ENCODE data around the gene MEGF6. TPM values are rescaled to one million over a fixed set of nuclear protein-coding genes. Genes with fewer than 3 reads are reported as not detected.

Gene MEGF6
- total and polyA plus RNA-seq, 4 donors: 53.7 to 332 (median 157) TPM

DNA sequence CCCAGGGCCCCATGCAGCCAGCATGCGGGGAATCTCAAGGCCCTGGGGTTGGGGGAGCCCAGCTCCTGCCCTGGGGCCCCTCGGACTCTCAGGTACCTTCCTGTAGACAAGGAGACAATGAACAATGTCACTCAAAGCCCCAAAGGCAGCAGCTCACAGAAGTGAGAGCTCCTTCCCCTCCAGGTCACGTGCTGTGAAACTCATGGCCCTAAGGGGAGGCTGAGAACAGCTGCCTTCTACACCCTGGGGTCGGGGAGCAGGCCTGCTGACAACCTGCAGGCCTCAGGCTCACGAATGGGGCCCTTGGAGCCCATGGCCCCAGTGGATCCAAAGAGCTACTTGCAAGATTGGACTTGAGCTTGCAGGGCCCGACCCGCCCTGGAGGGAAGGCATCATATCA lies 3.2 kb downstream of the MEGF6 start:
- DNase-seq: no peak
- H3K27ac ChIP-seq (ENCODE audit: low read depth in 1 of 2, low read length in 2 of 2): no peak overlapping the region
- H3K4me3 ChIP-seq (ENCODE audit: low read length in 2 of 2): no peak overlapping the region
- 88% methylated on average over 7 of the region's 7 CpGs for WGBS, 2 donors
- no peaks in the 10 kb centered on the region for H3K9me3 ChIP-seq (ENCODE audit: control insufficient read depth, low read length)
- H3K27me3 ChIP-seq (ENCODE audit: control insufficient read depth in 1 of 2, insufficient read depth in 2 of 2, low read length in 1 of 2): peaks cover 0 to 1% of the 10 kb centered on the region in 2 donors
- intact Hi-C loops (cut with DNase I): no loop called here
- no peak for ATAC-seq (ENCODE audit: low FRiP score)
- H3K4me1 ChIP-seq (ENCODE audit: control insufficient read depth in 1 of 2, insufficient read depth in 2 of 2, low read length in 2 of 2): no peaks in the 10 kb centered on the region
- no peaks in the 10 kb centered on the region for H3K36me3 ChIP-seq (ENCODE audit: control insufficient read depth in 1 of 2, insufficient read depth in 2 of 2, low read length in 1 of 2)

DNA sequence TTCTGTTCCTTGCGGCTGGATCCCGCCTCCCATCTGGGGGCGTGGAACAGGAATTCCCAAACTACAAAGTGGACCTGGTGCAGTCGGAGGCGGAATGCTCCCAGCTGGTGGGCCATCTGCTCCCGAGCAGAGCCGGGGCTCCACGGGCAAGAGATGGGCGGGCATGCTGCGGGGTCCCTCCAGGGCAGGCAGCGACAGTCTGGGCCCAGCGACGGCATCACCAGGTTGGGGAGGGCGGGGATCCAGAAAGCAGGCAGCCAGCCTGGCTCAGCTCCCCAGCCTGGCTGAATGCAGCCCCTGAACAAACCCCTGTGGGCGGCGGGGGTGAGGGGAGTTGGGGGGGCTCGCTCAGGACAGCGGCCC lies 3.6 kb downstream of the MEGF6 start:
- WGBS, 2 donors: 80% methylated on average over 18 of the region's 18 CpGs
- no peak overlapping the region for H3K4me3 ChIP-seq (ENCODE audit: low read length in 2 of 2)
- H3K27me3 ChIP-seq (ENCODE audit: control insufficient read depth in 1 of 2, insufficient read depth in 2 of 2, low read length in 1 of 2): peaks cover 0 to 1% of the 10 kb centered on the region in 2 donors
- DNase-seq: no peak
- no peak for ATAC-seq (ENCODE audit: low FRiP score)
- intact Hi-C loops (cut with DNase I): no loop called here
- H3K9me3 ChIP-seq (ENCODE audit: control insufficient read depth, low read length): no peaks in the 10 kb centered on the region
- no peak overlapping the region for H3K27ac ChIP-seq (ENCODE audit: low read depth in 1 of 2, low read length in 2 of 2)
- no peaks in the 10 kb centered on the region for H3K4me1 ChIP-seq (ENCODE audit: control insufficient read depth in 1 of 2, insufficient read depth in 2 of 2, low read length in 2 of 2)
- H3K36me3 ChIP-seq (ENCODE audit: control insufficient read depth in 1 of 2, insufficient read depth in 2 of 2, low read length in 1 of 2): no peaks in the 10 kb centered on the region

DNA sequence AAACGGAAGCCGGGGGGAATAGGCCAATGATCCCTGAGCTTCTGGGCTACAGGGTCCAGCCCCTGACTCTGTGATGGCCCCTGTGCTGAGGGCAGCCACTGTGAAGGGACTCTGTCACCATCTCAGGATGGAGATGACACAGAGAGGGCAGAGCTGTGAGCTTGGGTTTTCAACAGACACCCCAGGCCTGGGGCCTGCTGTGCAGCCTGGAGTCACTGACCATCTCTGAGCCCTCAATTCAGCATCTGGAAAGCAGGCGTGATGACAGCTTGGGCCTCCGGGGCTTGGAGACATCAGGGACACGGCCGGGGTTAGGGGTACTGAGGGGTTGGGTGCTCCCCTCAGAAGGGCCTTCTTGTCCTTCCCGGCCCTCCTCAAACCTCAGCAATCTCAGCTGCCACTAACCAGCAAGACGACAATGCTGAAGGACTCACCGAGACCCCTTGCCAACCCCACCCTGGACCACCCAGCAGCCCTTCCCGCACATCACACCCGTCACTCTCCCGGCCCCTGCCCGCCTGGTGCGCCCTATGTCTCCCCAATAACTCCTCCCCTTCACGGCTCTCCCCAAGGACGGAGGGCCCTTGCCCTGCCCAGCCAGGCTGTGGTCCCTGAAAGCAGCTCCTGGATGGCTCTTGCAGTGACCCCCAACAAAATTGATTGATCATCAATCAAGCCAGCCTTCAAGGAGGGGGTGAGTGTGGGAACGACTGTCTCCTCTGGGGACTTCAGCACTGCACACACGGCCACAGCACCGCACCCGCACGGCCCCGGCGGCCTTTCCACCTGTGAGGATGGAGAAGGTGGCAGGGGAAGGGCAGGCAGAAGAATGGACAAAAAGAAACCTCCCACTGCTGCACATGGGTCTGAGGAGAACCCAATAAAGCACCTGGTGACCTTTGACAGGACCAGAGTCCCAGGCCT lies 4.3 kb downstream of the MEGF6 start:
- WGBS, 2 donors: 87 to 89% methylated on average over 19 to 23 of the region's 23 CpGs
- no peak overlapping the region for H3K4me3 ChIP-seq (ENCODE audit: low read length in 2 of 2)
- intact Hi-C loops (cut with DNase I): no loop called here
- H3K27me3 ChIP-seq (ENCODE audit: control insufficient read depth in 1 of 2, insufficient read depth in 2 of 2, low read length in 1 of 2): peaks cover 0 to 1% of the 10 kb centered on the region in 2 donors
- ATAC-seq (ENCODE audit: low FRiP score) (no peak), DNase-seq (no peak)
- no peaks in the 10 kb centered on the region for H3K9me3 ChIP-seq (ENCODE audit: control insufficient read depth, low read length)
- no peaks in the 10 kb centered on the region for H3K4me1 ChIP-seq (ENCODE audit: control insufficient read depth in 1 of 2, insufficient read depth in 2 of 2, low read length in 2 of 2)
- no peak overlapping the region for H3K27ac ChIP-seq (ENCODE audit: low read depth in 1 of 2, low read length in 2 of 2)
- no peaks in the 10 kb centered on the region for H3K36me3 ChIP-seq (ENCODE audit: control insufficient read depth in 1 of 2, insufficient read depth in 2 of 2, low read length in 1 of 2)

DNA sequence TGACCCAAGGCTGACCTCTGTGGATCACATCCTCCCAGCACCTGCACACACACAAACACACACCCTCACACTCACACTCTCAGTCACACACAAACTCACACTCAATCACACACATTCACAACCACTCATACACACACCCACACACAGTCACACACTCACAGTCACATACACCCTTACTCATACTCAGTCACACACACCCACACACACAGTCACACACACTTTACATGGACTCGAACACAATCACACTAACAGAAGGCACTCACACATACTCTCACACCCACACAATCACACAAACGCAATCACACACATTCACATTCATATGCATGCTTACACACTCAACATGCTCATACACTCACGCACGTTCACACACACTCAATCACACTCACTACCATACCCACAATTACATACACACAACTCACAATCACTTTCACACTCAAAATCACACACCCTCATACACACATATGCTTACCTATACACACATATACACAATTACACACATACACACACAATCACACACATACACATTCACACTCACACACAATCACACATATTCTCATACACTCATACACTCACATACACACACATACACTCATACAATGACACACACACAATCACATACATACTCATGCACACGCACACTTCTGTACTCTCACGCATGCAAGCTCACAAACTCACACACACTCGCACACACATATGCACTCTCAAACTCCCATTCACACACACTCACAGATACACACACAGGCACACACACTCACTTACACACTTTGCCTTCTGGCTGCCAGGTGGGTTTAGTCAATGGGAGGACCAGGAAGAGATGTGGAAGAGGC lies 6.1 kb downstream of the MEGF6 start:
- DNase-seq: no peak
- intact Hi-C loops (cut with DNase I): no loop called here
- H3K27ac ChIP-seq (ENCODE audit: low read depth in 1 of 2, low read length in 2 of 2): no peak overlapping the region
- H3K27me3 ChIP-seq (ENCODE audit: control insufficient read depth in 1 of 2, insufficient read depth in 2 of 2, low read length in 1 of 2): peaks cover 0 to 1% of the 10 kb centered on the region in 2 donors
- no peak overlapping the region for H3K4me3 ChIP-seq (ENCODE audit: low read length in 2 of 2)
- WGBS, 2 donors: 81 to 95% methylated on average over 7 of the region's 7 CpGs
- no peak for ATAC-seq (ENCODE audit: low FRiP score)
- no peaks in the 10 kb centered on the region for H3K36me3 ChIP-seq (ENCODE audit: control insufficient read depth in 1 of 2, insufficient read depth in 2 of 2, low read length in 1 of 2)
- no peaks in the 10 kb centered on the region for H3K9me3 ChIP-seq (ENCODE audit: control insufficient read depth, low read length)
- no peaks in the 10 kb centered on the region for H3K4me1 ChIP-seq (ENCODE audit: control insufficient read depth in 1 of 2, insufficient read depth in 2 of 2, low read length in 2 of 2)

DNA sequence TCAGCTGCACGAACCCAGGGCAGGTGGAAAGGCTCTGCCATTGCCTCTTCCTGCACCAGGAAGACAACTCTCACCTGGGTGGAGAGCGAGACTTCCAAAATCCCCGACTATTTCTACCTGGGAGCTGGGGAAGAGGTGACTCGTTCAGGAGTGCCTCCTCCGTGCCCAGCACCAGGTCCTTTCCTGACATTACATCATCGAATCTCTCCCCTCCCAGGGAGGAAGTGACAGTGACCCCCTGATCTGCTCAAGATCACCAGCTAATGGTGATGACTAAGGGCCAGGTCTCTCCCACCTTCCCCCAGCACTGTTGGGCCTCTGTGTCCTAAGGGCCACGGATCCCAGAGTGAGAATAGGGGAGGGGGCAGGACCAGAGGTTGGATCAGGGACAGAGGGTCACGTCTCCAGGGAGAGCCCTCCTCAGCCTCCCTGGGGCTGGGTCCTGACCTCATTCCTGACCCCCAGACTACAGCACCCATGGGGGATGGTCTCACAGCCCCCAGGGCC lies 6.8 kb downstream of the MEGF6 start:
- intact Hi-C loops (cut with DNase I): no loop called here
- 96 to 97% methylated on average over 8 of the region's 8 CpGs for WGBS, 2 donors
- Histone ChIP-seq H3K27me3 (ENCODE audit: control insufficient read depth in 1 of 2, insufficient read depth in 2 of 2, low read length in 1 of 2) (no peaks in the 10 kb centered on the region), H3K9me3 (ENCODE audit: control insufficient read depth, low read length) (no peaks in the 10 kb centered on the region), H3K4me3 (ENCODE audit: low read length in 2 of 2) (no peak overlapping the region), H3K27ac (ENCODE audit: low read depth in 1 of 2, low read length in 2 of 2) (no peak overlapping the region), H3K4me1 (ENCODE audit: control insufficient read depth in 1 of 2, insufficient read depth in 2 of 2, low read length in 2 of 2) (no peaks in the 10 kb centered on the region), H3K36me3 (ENCODE audit: control insufficient read depth in 1 of 2, insufficient read depth in 2 of 2, low read length in 1 of 2) (no peaks in the 10 kb centered on the region)
- ATAC-seq (ENCODE audit: low FRiP score) (no peak), DNase-seq (no peak)

DNA sequence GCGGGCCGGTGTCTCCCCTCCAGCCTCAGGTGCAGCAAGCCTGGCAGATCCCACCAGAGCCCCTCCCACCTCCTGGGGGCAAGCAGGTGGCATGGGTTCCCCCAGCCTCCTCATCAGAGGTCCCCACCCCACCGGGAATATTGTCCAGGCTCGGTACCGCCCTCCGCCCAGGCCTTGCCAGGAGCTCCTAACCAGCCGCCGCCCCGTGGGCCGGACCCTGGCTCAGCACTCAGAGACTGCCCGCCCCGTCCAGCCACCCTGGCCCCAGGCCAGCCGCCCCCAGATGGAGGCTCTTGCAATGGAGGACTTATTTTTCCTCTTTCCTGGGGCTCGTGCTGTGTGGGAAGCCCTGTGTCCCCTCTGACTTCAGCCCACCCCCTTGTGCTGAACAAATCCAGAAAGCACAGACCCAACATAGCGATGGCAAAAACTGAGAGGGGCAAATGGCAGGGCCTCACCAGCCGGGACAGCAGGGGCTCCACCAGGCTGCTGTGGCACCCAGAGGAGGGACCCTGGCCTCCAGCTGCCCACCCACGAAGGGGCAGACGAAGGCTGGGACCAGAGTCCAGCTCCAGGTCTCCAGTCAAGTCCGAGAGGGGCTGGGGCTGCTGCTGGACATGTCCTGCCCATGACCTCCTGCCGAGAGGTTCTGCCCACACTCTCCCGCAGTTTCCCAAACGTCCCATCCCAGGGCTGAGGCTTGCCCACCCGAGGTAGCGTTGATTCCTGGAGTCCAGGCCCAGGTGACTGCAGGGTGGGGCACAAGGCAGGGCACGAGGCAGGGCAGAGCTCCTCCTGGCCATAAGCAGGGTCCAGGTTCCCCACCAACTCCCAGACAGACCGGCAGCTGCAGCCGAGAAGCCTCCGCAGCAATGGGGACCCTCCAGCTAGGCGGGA lies 7.5 kb downstream of the MEGF6 start:
- no peaks in the 10 kb centered on the region for H3K4me1 ChIP-seq (ENCODE audit: control insufficient read depth in 1 of 2, insufficient read depth in 2 of 2, low read length in 2 of 2)
- no peaks in the 10 kb centered on the region for H3K27me3 ChIP-seq (ENCODE audit: control insufficient read depth in 1 of 2, insufficient read depth in 2 of 2, low read length in 1 of 2)
- 68 to 75% methylated on average over 26 to 29 of the region's 29 CpGs for WGBS, 2 donors
- intact Hi-C loops (cut with DNase I): no loop called here
- H3K9me3 ChIP-seq (ENCODE audit: control insufficient read depth, low read length): no peaks in the 10 kb centered on the region
- H3K4me3 ChIP-seq (ENCODE audit: low read length in 2 of 2): no peak overlapping the region
- no peak for DNase-seq
- H3K27ac ChIP-seq (ENCODE audit: low read depth in 1 of 2, low read length in 2 of 2): no peak overlapping the region
- ATAC-seq (ENCODE audit: low FRiP score): no peak
- no peaks in the 10 kb centered on the region for H3K36me3 ChIP-seq (ENCODE audit: control insufficient read depth in 1 of 2, insufficient read depth in 2 of 2, low read length in 1 of 2)

DNA sequence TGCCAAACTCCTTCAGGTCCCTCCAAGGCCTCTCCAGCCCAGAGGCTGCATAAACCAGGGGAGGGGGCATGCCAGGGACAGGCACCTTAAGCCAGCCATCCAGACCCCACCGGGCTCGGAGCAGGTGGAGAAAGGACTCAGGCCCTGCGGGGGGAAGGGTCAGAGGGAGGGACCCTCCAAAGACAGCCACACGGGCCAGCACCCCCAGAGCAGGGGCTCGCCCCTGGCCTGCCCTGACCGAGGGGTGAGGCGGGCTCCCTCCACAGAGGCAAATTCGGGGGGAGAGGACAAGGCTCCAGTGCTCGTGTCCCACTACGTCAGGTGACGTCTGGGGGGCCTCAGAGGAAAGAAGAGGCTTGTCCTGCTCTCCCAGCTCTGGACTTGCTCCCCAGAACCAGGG lies 8.2 kb downstream of the MEGF6 start:
- Histone ChIP-seq H3K9me3 (ENCODE audit: control insufficient read depth, low read length) (no peaks in the 10 kb centered on the region), H3K27ac (ENCODE audit: low read depth in 1 of 2, low read length in 2 of 2) (no peak overlapping the region), H3K4me3 (ENCODE audit: low read length in 2 of 2) (no peak overlapping the region), H3K27me3 (ENCODE audit: control insufficient read depth in 1 of 2, insufficient read depth in 2 of 2, low read length in 1 of 2) (no peaks in the 10 kb centered on the region), H3K4me1 (ENCODE audit: control insufficient read depth in 1 of 2, insufficient read depth in 2 of 2, low read length in 2 of 2) (no peaks in the 10 kb centered on the region), H3K36me3 (ENCODE audit: control insufficient read depth in 1 of 2, insufficient read depth in 2 of 2, low read length in 1 of 2) (no peaks in the 10 kb centered on the region)
- ATAC-seq (ENCODE audit: low FRiP score) (no peak), DNase-seq (no peak)
- intact Hi-C loops (cut with DNase I): no loop called here
- 92 to 95% methylated on average over 8 to 11 of the region's 11 CpGs for WGBS, 2 donors

DNA sequence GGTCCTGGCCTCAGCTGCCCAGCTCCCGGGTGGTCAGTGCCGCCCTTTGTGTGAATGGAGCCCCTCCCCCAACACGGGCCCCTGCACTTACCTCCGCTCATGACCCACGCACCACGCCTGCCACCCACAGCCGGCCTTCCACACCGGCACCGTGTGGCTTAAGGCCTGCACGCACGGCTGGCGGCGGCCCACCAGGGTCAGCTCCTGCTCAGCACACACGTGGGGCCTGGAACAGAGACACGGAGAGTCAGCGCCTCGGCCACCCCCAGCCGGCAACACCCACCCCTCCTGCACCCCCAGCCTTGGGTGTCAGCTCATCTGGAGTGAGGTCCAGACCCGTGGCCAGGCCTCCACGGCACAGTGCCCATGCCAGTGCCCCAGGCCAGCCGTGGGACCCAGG lies 8.9 kb downstream of the MEGF6 start:
- Histone ChIP-seq H3K36me3 (ENCODE audit: control insufficient read depth in 1 of 2, insufficient read depth in 2 of 2, low read length in 1 of 2) (no peaks in the 10 kb centered on the region), H3K9me3 (ENCODE audit: control insufficient read depth, low read length) (no peaks in the 10 kb centered on the region), H3K4me3 (ENCODE audit: low read length in 2 of 2) (no peak overlapping the region), H3K4me1 (ENCODE audit: control insufficient read depth in 1 of 2, insufficient read depth in 2 of 2, low read length in 2 of 2) (no peaks in the 10 kb centered on the region), H3K27ac (ENCODE audit: low read depth in 1 of 2, low read length in 2 of 2) (no peak overlapping the region), H3K27me3 (ENCODE audit: control insufficient read depth in 1 of 2, insufficient read depth in 2 of 2, low read length in 1 of 2) (no peaks in the 10 kb centered on the region)
- WGBS, 2 donors: 89 to 96% methylated on average over 21 of the region's 21 CpGs
- ATAC-seq (ENCODE audit: low FRiP score) (no peak), DNase-seq (no peak)
- intact Hi-C loops (cut with DNase I): no loop called here
